DMS 273 (cell line): ENCODE results near the gene ANTXRL.
"Not testable (repeated sequence)": the region's sequence is repeated elsewhere in the genome, so short reads cannot be mapped to it uniquely, and the experiment has no call there.

Source experiments
- DNase-seq: peaks from one replicate; lab custom pipeline; 2025; ENCODE audit not compliant: unreplicated experiment; lab: John Stamatoyannopoulos, UW

ANTXRL gene

GRCh38 chr10:46326971-46327370 is 40.2 kb downstream of the ANTXRL start:
- DNase-seq = no peak

GRCh38 chr10:46327685-46328084 is 40.9 kb downstream of the ANTXRL start:
- no peak for DNase-seq

- DNase-seq = no peak
These were observed 42.3 kb downstream of the ANTXRL start for GRCh38 chr10:46328853-46329689.

- peak; percentile 1 for DNase-seq
These were observed 42.9 kb downstream of the ANTXRL start for GRCh38 chr10:46329690-46330016.

GRCh38 chr10:46330894-46331293 is 44.1 kb downstream of the ANTXRL start:
- DNase-seq = no peak

- not testable (repeated sequence) for DNase-seq
These were observed 78.7 kb downstream of the ANTXRL start for GRCh38 chr10:46365484-46365883.

GRCh38 chr10:46367209-46367608 is 80.4 kb downstream of the ANTXRL start:
- DNase-seq = not testable (repeated sequence)

GRCh38 chr10:46367666-46368240 is 81.0 kb downstream of the ANTXRL start:
- not testable (repeated sequence) for DNase-seq

- not testable (repeated sequence) for DNase-seq
These were observed 82.2 kb downstream of the ANTXRL start for GRCh38 chr10:46368956-46369355.

GRCh38 chr10:46374410-46374809 is 87.6 kb downstream of the ANTXRL start:
- DNase-seq = not testable (repeated sequence)

GRCh38 chr10:46375406-46375805 is 88.6 kb downstream of the ANTXRL start, which contains the start of gene ANXA8L1:
Gene ANXA8L1, plus strand, starts transcription at chr10:46375776. Its CDS starts 76 bp downstream, at chr10:46375852.
- not testable (repeated sequence) for DNase-seq

- not testable (repeated sequence) for DNase-seq
These were observed 90.2 kb downstream of the ANTXRL start for GRCh38 chr10:46377022-46377421.

- not testable (repeated sequence) for DNase-seq
These were observed 90.9 kb downstream of the ANTXRL start for GRCh38 chr10:46377651-46378050.

- not testable (repeated sequence) for DNase-seq
These were observed 91.3 kb downstream of the ANTXRL start for GRCh38 chr10:46378108-46378507.

GRCh38 chr10:46379233-46379848 is 92.5 kb downstream of the ANTXRL start:
- DNase-seq = not testable (repeated sequence)
